GM12878 (cell line): ENCODE measurements around the gene LAP3. TPM values are rescaled to one million over a fixed set of nuclear protein-coding genes. Genes with fewer than 3 reads are reported as not detected.
A peak's percentile ranks its signal among the peaks of the same experiment; 100 is the strongest.

ENCODE experiments used
- ASH2L ChIP-seq: fragments of 300-600, 200-600 bp; sonication (generic); IDR thresholded peaks from 2 replicates; pipeline ENCODE4 v1.6.1; 2017; ENCODE audit warnings: low read depth, mild to moderate bottlenecking, borderline replicate concordance
- BCL11A ChIP-seq: IDR thresholded peaks from 2 replicates; pipeline ENCODE4 v1.6.1; 2011; ENCODE audit warnings: low read depth, low read length
- CEBPB ChIP-seq, 2 experiments: fragments of 150-350 bp in 1 of 2; IDR thresholded peaks; 2 replicates each; pipeline ENCODE4 v1.6.1; 2012 to 2014; ENCODE audit warnings: low read depth in 2 of 2, low read length in 2 of 2, borderline replicate concordance in 1 of 2, inconsistent platforms in 1 of 2
- CEBPZ ChIP-seq: fragments of 150-350 bp; IDR thresholded peaks from 2 replicates; pipeline ENCODE4 v1.6.1; 2016; ENCODE audit warnings: low read depth, low read length
- CHD4 ChIP-seq: fragments of 200-600 bp; sonication (generic); IDR thresholded peaks from 2 replicates; pipeline ENCODE4 v1.6.1; 2016; ENCODE audit warnings: mild to moderate bottlenecking
- IKZF1 ChIP-seq: fragments of 450-650 bp; conservative IDR thresholded peaks from 2 replicates; pipeline ENCODE4 v1.6.1; 2017; ENCODE audit warnings: antibody characterized with exemption, mild to moderate bottlenecking
- IRF4 ChIP-seq: IDR thresholded peaks from 2 replicates; pipeline ENCODE4 v1.6.1; 2011; ENCODE audit warnings: low read depth, low read length
- JUND ChIP-seq: IDR thresholded peaks from 2 replicates; pipeline ENCODE4 v1.6.1; 2012; ENCODE audit warnings: low read depth, mild to moderate bottlenecking, low read length, improper control_type of control experiment, moderate library complexity
- MEF2A ChIP-seq: IDR thresholded peaks from 2 replicates; pipeline ENCODE4 v1.6.1; 2011; ENCODE audit warnings: low read depth, mild to moderate bottlenecking, low read length, moderate library complexity; ENCODE audit not compliant: insufficient read depth
- NRF1 ChIP-seq: conservative IDR thresholded peaks from 2 replicates; pipeline ENCODE4 v1.6.1; 2011; ENCODE audit warnings: mild to moderate bottlenecking, low read depth, low read length, improper control_type of control experiment
- RAD21 ChIP-seq: IDR thresholded peaks from 2 replicates; pipeline ENCODE4 v1.6.1; 2011; ENCODE audit warnings: mild to moderate bottlenecking, low read depth, low read length, moderate library complexity; ENCODE audit not compliant: insufficient read depth
- SREBF2 ChIP-seq: IDR thresholded peaks from 2 replicates; pipeline ENCODE4 v1.6.1; 2012; ENCODE audit warnings: mild to moderate bottlenecking, low read length
- TBL1XR1 ChIP-seq: IDR thresholded peaks from 2 replicates; pipeline ENCODE4 v1.6.1; 2012; ENCODE audit warnings: low read depth, low read length, improper control_type of control experiment
- USF2 ChIP-seq: IDR thresholded peaks from 2 replicates; pipeline ENCODE4 v1.6.1; 2011; ENCODE audit warnings: low read depth, low read length, improper control_type of control experiment, borderline replicate concordance
- ZBTB40 ChIP-seq: fragments of 450-650 bp; IDR thresholded peaks from 2 replicates; pipeline ENCODE4 v1.6.1; 2016; ENCODE audit warnings: mild to moderate bottlenecking, moderate library complexity, borderline replicate concordance
- polyA plus RNA-seq, 11 experiments: library from polyadenylated mRNA; depleted of rRNA in 4 of 11; unstranded in 6 of 11; stranded (reverse) in 5 of 11; fragments of >200 nt; fragmentation: Nextera tagmentation in 4 of 11; fragmentation: Illumina TruSeq in 1 of 11; extraction: Ambion mirVana in 4 of 11; extraction: Trizol in 1 of 11; gene quantifications; 1 replicate in 1 of 11; 2 replicates in 10 of 11; pipeline versions ENCODE4 v1.2.1 to v1.2.3, GENCODE V29; 2011 to 2016; ENCODE audit warnings: inconsistent platforms in 2 of 11, missing spikeins in 2 of 11, low read depth in 1 of 11
- total RNA-seq, 4 experiments: library from RNA; depleted of rRNA in 3 of 4; stranded (reverse); fragments of >200 nt in 3 of 4; fragmentation: Illumina TruSeq in 1 of 4; extraction: Trizol in 1 of 4; gene quantifications; 2 replicates each; pipeline versions ENCODE4 v1.2.1 to v1.2.3, GENCODE V29; 2013 to 2021
- TF ChIP-seq, protein P1 (sequence below): fragments of 450-650 bp; IDR thresholded peaks from 2 replicates; pipeline ENCODE4 v1.6.1; 2017; ENCODE audit warnings: mild to moderate bottlenecking
- TF ChIP-seq, protein P2 (sequence below): fragments of 450-650 bp; IDR thresholded peaks from 2 replicates; pipeline ENCODE4 v1.6.1; 2017; ENCODE audit warnings: borderline replicate concordance

Gene LAP3
- total and polyA plus RNA-seq, 10 of the 15 experiments (the other 5 are each of a cell fraction or from before 2014, with no cell fraction given) = 134 to 249 (median 204) TPM

GRCh38 chr4:17614416-17615299, 37.7 kb downstream of the LAP3 start, which contains the start of gene MED28 (continued):
- TF ChIP-seq ASH2L (no peak), TBL1XR1 (no peak), MEF2A (no peak), CEBPZ (no peak), IKZF1 (peak; percentile 67; the same call in 1 of the 2 replicates), CHD4 (no peak), SREBF2 (no peak), NRF1 (peak; percentile 63), JUND (no peak), CEBPB (IDR thresholded peaks at IDR 0.05; ENCODE audit: borderline replicate concordance in 1 of 2, low read depth in 2 of 2, low read length in 2 of 2) (peak in 1 of 2 experiments; percentile 49; a peak in 1 of 4 replicates), RAD21 (no peak), BCL11A (no peak), ZBTB40 (no peak), IRF4 (no peak), USF2 (peak; percentile 98)
- TF ChIP-seq, protein P1, sequence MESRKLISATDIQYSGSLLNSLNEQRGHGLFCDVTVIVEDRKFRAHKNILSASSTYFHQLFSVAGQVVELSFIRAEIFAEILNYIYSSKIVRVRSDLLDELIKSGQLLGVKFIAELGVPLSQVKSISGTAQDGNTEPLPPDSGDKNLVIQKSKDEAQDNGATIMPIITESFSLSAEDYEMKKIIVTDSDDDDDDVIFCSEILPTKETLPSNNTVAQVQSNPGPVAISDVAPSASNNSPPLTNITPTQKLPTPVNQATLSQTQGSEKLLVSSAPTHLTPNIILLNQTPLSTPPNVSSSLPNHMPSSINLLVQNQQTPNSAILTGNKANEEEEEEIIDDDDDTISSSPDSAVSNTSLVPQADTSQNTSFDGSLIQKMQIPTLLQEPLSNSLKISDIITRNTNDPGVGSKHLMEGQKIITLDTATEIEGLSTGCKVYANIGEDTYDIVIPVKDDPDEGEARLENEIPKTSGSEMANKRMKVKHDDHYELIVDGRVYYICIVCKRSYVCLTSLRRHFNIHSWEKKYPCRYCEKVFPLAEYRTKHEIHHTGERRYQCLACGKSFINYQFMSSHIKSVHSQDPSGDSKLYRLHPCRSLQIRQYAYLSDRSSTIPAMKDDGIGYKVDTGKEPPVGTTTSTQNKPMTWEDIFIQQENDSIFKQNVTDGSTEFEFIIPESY = no peak
- TF ChIP-seq, protein P2, sequence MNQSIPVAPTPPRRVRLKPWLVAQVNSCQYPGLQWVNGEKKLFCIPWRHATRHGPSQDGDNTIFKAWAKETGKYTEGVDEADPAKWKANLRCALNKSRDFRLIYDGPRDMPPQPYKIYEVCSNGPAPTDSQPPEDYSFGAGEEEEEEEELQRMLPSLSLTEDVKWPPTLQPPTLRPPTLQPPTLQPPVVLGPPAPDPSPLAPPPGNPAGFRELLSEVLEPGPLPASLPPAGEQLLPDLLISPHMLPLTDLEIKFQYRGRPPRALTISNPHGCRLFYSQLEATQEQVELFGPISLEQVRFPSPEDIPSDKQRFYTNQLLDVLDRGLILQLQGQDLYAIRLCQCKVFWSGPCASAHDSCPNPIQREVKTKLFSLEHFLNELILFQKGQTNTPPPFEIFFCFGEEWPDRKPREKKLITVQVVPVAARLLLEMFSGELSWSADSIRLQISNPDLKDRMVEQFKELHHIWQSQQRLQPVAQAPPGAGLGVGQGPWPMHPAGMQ = no peak
